Adrenal gland (tissue), 5 donors: Measurements from ENCODE around the gene CAPZA2.

Experiments used
- CTCF ChIP-seq, 6 experiments: fragments of 450-650 bp in 4 of 6; fragments of 200-600 bp in 2 of 6; sonication (generic) in 1 of 6; IDR thresholded peaks; 1 replicate in 5 of 6; 2 replicates in 1 of 6; pipeline versions ENCODE4 v1.5.1 to v1.8.0; 2016 to 2021; ENCODE audit warnings: antibody characterized with exemption in 6 of 6, mild to moderate bottlenecking in 2 of 6, moderate library complexity in 1 of 6
- POLR2A ChIP-seq, 2 donors: fragments of 450-650 bp; IDR thresholded peaks; one replicate each; pipeline ENCODE4 v1.6.1; 2017; ENCODE audit warnings: antibody characterized with exemption in 2 of 2, mild to moderate bottlenecking in 2 of 2, moderate library complexity in 1 of 2
- donor health status: DM: no; HTN: no; CAD: no.

DNA sequence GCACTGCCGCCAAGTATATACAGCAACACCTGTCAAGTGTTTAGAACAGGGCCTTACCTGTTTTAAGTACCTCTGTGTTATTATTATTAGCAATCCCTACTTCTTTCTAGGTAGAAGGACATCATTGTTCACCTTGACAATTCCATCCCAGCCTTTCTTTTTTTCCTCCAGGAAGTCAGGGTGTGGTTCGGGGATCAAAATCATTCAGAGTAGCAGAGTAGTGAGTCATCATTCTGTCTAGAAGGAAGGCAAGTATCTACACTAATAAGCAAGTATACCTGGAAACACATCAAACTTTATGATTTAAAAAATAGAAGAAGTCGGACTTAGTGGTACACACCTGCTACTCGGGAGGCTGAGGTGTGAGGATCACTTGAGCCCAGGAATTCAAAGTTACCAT is 25.5 kb upstream of the CAPZA2 start:
- no peak for TF ChIP-seq CTCF (IDR thresholded peaks at IDR 0.05)
- TF ChIP-seq POLR2A (IDR thresholded peaks at IDR 0.05): no peak
